ENCODE data around the gene ALDH3B1.
"Not testable (repeated sequence)": the region's sequence is repeated elsewhere in the genome, so short reads cannot be mapped to it uniquely, and the experiment has no call there.

Gene ALDH3B1

GRCh38 chr11:67983951-67984350, 26.2 kb upstream of the ALDH3B1 start:
- H3K9ac ChIP-seq = no peak overlapping the region
- peaks cover 6% of the 10 kb centered on the region for H3K4me1 ChIP-seq
- H3K79me2 ChIP-seq = no peaks in the 10 kb centered on the region
- H3K9me3 ChIP-seq (ENCODE audit: control insufficient read depth, low read length) = no peaks in the 10 kb centered on the region
- H3K4me2 ChIP-seq (ENCODE audit: low read length) = no peak overlapping the region
- TF ChIP-seq, protein P1, sequence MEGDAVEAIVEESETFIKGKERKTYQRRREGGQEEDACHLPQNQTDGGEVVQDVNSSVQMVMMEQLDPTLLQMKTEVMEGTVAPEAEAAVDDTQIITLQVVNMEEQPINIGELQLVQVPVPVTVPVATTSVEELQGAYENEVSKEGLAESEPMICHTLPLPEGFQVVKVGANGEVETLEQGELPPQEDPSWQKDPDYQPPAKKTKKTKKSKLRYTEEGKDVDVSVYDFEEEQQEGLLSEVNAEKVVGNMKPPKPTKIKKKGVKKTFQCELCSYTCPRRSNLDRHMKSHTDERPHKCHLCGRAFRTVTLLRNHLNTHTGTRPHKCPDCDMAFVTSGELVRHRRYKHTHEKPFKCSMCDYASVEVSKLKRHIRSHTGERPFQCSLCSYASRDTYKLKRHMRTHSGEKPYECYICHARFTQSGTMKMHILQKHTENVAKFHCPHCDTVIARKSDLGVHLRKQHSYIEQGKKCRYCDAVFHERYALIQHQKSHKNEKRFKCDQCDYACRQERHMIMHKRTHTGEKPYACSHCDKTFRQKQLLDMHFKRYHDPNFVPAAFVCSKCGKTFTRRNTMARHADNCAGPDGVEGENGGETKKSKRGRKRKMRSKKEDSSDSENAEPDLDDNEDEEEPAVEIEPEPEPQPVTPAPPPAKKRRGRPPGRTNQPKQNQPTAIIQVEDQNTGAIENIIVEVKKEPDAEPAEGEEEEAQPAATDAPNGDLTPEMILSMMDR (IDR thresholded peaks at IDR 0.05) = no peak
- H3K27ac ChIP-seq = no peak overlapping the region
- H3K36me3 ChIP-seq (ENCODE audit: control insufficient read depth, insufficient read depth, low read length) = no peaks in the 10 kb centered on the region
- no peak overlapping the region for H3K4me3 ChIP-seq (ENCODE audit: low read depth, low read length)
- H3K27me3 ChIP-seq (ENCODE audit: control insufficient read depth, insufficient read depth, low read length) = no peaks in the 10 kb centered on the region
- H2AFZ ChIP-seq = no peak overlapping the region

DNA sequence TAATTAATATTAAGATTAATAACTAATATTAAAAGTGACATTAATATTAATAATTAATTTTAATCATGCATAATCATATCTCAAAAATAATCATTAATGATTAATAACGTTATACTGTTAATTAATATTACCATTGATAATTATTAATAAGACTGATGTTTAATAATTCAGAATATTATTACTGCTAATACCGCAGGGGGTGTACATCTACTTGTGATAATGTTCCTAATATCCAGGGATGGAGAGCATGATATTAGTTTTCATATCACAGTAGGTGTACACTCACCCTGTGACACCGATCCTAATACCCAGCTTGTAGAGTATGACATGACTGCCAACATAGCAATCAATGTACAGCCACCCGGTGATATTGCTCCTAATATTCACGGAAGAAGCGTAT, 24.8 kb upstream of the ALDH3B1 start:
- H3K4me3 ChIP-seq (ENCODE audit: low read depth, low read length); H3K27me3 ChIP-seq (ENCODE audit: control insufficient read depth, insufficient read depth, low read length); H3K4me1 ChIP-seq; H3K9me3 ChIP-seq (ENCODE audit: control insufficient read depth, low read length); H3K79me2 ChIP-seq; H3K9ac ChIP-seq; H2AFZ ChIP-seq; H3K27ac ChIP-seq; H3K4me2 ChIP-seq (ENCODE audit: low read length); H3K36me3 ChIP-seq (ENCODE audit: control insufficient read depth, insufficient read depth, low read length): not testable (repeated sequence)

GRCh38 chr11:67990546-67991346, 19.4 kb upstream of the ALDH3B1 start:
- H3K4me3 ChIP-seq (ENCODE audit: low read depth, low read length) = not testable (repeated sequence)

DNA sequence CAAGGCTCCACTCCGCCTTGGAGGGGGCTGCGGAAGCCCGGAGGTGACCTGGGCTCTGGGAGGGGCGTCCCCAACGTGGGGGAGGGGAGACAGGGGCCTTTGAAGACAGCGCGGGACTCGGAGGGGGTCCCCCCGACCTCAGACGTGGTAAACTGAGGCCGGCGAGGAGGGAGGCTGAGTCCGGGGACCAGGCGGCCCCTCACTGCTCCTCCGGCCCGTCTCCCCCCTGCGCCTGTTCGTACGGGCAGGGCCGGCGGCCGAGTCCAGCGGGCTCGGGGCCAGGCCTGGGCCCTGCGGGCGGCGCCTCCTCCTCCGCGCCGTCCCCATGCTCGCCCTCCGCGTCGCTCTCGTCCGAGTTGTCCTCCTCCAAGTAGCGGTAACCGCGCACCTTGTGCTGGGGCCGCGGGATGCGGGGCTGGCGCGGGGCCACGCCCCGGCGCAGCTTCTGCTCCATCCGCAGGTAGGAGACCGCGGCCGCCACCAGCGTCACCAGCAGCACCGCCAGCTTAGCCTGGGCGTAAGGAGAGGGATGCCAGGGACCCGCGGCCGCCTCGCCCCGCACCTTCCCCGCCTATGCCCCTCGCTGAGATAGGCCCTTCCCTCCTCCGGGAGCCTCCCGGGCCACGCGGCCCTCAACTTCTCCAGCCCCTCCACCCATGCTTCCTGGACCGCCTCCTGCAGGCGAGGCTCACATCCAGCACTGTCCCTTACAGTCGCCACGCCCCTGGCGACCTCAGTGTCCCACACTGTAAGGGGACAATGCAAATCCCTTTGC, 18.6 kb upstream of the ALDH3B1 start:
- H3K9ac ChIP-seq; H3K79me2 ChIP-seq; H3K27me3 ChIP-seq (ENCODE audit: control insufficient read depth, insufficient read depth, low read length); H3K4me3 ChIP-seq (ENCODE audit: low read depth, low read length); H3K4me1 ChIP-seq; H2AFZ ChIP-seq; H3K4me2 ChIP-seq (ENCODE audit: low read length); H3K27ac ChIP-seq; H3K9me3 ChIP-seq (ENCODE audit: control insufficient read depth, low read length); H3K36me3 ChIP-seq (ENCODE audit: control insufficient read depth, insufficient read depth, low read length): not testable (repeated sequence)

More at GRCh38 chr11:67990546-67991346, 19.4 kb upstream of the ALDH3B1 start:
- not testable (repeated sequence) for H3K27me3 ChIP-seq (ENCODE audit: control insufficient read depth, insufficient read depth, low read length); H3K9me3 ChIP-seq (ENCODE audit: control insufficient read depth, low read length); H3K36me3 ChIP-seq (ENCODE audit: control insufficient read depth, insufficient read depth, low read length); H3K79me2 ChIP-seq; H2AFZ ChIP-seq; H3K9ac ChIP-seq; H3K4me1 ChIP-seq; H3K27ac ChIP-seq; H3K4me2 ChIP-seq (ENCODE audit: low read length)

GRCh38 chr11:67993821-67994220, 16.3 kb upstream of the ALDH3B1 start:
- not testable (repeated sequence) for H3K4me3 ChIP-seq (ENCODE audit: low read depth, low read length); H3K9ac ChIP-seq; H3K36me3 ChIP-seq (ENCODE audit: control insufficient read depth, insufficient read depth, low read length); H3K9me3 ChIP-seq (ENCODE audit: control insufficient read depth, low read length); H3K27me3 ChIP-seq (ENCODE audit: control insufficient read depth, insufficient read depth, low read length); H3K4me1 ChIP-seq; H2AFZ ChIP-seq; H3K79me2 ChIP-seq; H3K27ac ChIP-seq; H3K4me2 ChIP-seq (ENCODE audit: low read length)
- TF ChIP-seq, protein P1 (IDR thresholded peaks at IDR 0.05) = peak; percentile 51

DNA sequence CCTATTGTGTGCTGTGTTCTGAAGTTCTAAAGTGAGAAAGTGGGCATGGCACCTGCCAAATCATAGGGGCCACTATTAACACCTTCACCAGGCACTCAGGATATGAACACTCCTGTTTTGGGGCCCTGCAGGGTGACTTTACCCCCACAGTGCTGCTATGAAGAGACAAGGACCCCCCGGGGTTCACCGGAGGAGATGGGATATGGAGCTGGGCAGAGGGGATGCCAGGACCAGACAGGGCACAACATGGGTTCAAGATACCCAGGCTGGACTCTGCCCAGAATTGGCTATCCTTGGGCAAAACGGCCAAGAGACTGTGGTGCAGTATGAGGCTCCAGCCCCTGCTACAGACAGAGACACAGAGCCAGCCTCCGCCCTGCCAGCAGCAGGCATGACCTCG, 15.7 kb upstream of the ALDH3B1 start:
- not testable (repeated sequence) for H3K27ac ChIP-seq; H3K79me2 ChIP-seq; H3K9me3 ChIP-seq (ENCODE audit: control insufficient read depth, low read length); H3K9ac ChIP-seq; H3K4me2 ChIP-seq (ENCODE audit: low read length); H3K4me1 ChIP-seq; H3K27me3 ChIP-seq (ENCODE audit: control insufficient read depth, insufficient read depth, low read length); H3K36me3 ChIP-seq (ENCODE audit: control insufficient read depth, insufficient read depth, low read length); H3K4me3 ChIP-seq (ENCODE audit: low read depth, low read length); H2AFZ ChIP-seq

- not testable (repeated sequence) for H3K4me3 ChIP-seq (ENCODE audit: low read depth, low read length); H3K36me3 ChIP-seq (ENCODE audit: control insufficient read depth, insufficient read depth, low read length); H2AFZ ChIP-seq; H3K79me2 ChIP-seq; H3K4me2 ChIP-seq (ENCODE audit: low read length); H3K4me1 ChIP-seq; H3K9ac ChIP-seq; H3K27me3 ChIP-seq (ENCODE audit: control insufficient read depth, insufficient read depth, low read length); H3K9me3 ChIP-seq (ENCODE audit: control insufficient read depth, low read length); H3K27ac ChIP-seq
Observed at GRCh38 chr11:67995129-67995528, 15.0 kb upstream of the ALDH3B1 start.

GRCh38 chr11:67995579-67995978, 14.5 kb upstream of the ALDH3B1 start:
- not testable (repeated sequence) for H3K79me2 ChIP-seq; H3K9ac ChIP-seq; H3K4me3 ChIP-seq (ENCODE audit: low read depth, low read length); H3K4me1 ChIP-seq; H3K9me3 ChIP-seq (ENCODE audit: control insufficient read depth, low read length); H3K27ac ChIP-seq; H2AFZ ChIP-seq; H3K36me3 ChIP-seq (ENCODE audit: control insufficient read depth, insufficient read depth, low read length); H3K4me2 ChIP-seq (ENCODE audit: low read length); H3K27me3 ChIP-seq (ENCODE audit: control insufficient read depth, insufficient read depth, low read length)
